ENCODE data around the gene RHBDD1.

Gene RHBDD1

DNA sequence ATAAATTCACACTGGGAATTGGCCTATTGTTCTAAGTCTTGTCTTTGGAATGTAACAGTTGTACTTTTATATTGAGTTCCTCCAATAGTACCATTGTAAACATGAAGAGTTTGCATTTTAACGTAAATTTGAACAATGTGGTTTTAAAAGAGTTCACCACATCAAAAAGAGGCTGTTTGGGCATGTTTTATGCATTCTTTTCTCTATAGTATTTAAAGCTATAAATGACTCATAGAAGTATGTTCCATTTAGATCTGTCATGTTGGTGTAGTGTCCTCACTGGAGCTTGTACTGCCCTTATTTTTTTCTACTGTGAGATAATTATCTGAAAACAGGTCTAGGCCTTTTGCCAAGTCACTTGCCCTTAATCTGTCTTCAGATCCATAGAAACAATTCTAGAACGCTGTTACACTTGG is 141.9 kb downstream of the RHBDD1 start:
- DNase-seq (ENCODE audit: extremely low read depth in 1 of 2, low read depth in 1 of 2) = no peak

DNA sequence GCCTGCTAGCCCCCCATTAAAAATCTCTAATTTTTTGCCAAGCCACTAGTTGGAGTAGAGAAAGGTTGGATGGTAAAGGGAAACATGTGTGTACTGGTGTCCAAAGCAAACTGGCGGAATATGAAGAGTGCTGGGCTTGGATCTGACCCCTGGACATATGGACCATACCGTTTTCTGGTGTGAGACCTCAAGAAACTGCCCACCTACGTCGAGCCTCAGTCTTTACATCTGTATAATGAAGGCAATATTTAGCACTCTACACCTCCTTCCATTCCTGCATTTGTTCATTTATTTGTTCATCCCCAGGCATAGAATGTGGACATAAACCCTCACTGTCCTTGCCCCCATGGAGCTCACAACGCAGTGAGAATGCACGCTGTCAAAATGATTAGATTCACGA is 142.4 kb downstream of the RHBDD1 start:
- DNase-seq (ENCODE audit: extremely low read depth in 1 of 2, low read depth in 1 of 2) = no peak

DNA sequence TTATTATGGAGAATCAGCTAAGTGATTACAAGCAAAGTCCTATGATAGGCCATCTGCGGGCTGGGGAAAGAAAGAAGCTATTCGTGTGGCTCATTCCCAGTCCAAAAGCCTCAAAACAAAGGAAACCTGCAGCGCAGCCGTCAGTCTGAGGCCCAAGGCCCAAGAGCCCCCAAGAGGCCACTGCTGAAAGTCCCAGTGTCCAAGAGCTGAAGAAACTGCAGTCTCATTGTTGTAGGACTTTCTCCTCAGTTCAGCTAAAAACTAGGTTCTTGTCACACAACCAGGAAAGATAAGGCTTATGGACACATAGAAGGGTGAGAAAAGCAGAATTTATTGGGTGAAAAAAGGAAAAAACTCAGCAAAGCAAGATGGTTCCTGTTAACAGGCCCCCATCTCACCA is 143.2 kb downstream of the RHBDD1 start:
- DNase-seq (ENCODE audit: extremely low read depth in 1 of 2, low read depth in 1 of 2) = no peak

DNA sequence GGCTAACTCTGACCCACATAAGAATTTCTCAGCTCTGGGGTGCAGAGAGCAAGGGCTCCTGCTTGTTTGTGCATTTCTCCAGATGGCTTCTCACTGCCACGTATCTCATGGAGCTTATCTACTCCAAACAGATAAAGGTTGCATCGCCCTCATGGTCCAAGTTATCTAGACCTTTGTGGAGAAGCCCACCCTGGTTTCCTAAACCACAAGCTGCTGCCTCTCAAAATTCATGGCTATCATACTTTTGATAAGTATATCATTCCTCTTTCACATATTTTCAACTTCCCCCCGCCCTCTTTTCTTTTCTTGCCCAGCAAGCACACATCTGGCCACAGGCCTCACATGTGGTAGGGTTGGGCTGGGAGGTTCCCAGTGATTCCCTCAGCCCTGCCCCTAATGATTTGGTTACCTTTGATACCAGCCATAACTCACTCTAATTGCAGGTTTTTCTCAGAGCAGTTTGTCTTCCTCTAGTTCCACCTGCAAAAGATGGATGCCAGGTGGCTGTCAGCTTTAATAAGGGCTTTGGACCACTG is 146.0 kb downstream of the RHBDD1 start:
- no peak for DNase-seq (ENCODE audit: extremely low read depth in 1 of 2, low read depth in 1 of 2)

DNA sequence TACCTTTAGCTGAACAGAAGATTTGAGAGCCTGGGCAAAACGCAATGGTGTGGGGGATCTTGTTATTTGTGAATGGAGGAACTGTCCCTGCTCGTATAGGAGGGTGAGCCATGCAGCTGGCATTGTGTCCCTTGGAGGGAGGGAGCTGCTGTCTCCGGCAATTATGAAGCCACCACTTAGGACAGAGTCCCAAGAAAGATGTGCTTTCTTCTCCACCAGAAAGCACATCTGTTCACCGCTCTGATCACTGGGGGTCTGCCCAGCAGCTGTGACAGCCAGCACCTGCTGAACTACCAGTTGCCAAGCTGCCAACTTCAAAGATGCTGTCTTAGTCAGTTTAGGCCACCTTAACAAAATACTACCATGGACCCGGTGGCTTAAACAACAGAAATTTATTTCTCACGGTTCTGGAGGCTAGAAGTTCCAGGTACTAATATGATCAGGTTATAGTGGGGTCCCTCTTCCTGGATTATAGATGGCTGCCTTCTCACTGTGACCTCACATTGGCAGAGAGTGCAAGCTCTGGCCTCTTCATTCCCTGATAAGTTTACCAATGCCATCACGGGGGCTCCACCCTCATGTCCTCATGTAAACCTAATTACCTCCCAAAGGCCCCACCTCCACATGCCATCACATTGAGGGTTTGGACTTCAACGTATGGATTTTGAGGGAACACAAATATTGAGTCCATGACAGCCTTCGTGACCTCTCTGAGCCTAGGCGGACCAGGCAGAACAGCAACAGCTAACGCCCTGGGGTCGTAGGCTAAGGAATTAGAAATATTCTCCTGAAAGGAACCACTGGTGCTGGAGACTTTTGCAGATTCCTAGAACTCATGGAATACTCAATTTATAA is 148.3 kb downstream of the RHBDD1 start:
- DNase-seq (ENCODE audit: extremely low read depth in 1 of 2, low read depth in 1 of 2) = no peak

DNA sequence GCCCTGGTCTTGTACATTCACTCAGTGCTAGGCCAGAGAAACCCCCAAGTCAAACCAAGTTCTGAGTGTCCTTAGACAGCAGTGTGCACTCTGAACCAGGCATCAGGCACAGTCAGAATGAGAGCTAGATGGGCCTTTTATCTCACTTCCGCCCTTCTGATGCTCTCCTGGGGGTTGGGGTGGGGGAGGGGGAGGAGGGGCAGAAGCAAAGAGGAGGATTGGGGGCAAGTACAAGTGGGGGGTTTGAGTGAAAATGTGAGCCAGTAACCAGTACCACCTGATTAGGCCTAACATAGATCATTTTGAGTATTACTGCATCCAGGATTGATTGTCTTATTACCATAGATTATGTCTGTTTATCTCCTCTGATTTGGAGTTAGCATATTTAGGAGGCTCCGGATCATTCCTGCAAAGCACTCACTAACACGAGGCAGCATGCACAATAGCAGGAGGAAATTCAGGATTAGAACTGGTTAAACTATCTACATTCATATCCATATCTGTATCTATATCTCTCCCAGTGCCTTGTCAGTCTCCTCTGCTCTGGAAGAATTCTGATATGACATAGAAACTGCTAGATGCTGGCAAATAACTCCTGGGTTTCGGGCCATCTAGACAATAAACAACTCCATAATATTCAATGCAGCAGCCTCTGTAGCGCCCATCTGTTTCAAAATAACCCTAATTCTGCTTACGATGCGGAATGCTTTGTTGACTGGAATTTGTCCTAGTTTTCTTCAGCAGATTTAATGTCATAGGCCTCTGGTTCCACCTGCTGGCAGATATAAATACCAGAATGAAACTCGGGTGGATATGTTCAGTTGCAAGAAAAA is 149.1 kb downstream of the RHBDD1 start:
- DNase-seq (ENCODE audit: extremely low read depth in 1 of 2, low read depth in 1 of 2) = no peak

DNA sequence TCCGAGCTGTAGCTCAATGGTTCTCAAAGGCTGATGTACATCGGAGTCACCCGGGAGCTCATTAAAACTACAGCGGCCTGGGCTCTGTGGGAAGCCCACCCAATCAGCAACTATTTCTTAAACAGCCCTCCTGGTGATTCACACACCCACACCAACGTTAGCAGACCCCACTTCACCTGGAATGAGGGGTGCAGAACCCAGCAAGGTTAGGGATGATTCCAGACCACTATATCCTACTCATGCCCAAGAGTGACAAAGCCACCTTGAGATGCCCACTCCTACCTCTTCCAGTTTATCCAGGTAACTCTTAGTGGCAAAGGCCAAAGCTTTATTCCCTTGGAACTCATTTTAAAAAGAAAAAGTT is 149.7 kb downstream of the RHBDD1 start:
- no peak for DNase-seq (ENCODE audit: extremely low read depth in 1 of 2, low read depth in 1 of 2)

DNA sequence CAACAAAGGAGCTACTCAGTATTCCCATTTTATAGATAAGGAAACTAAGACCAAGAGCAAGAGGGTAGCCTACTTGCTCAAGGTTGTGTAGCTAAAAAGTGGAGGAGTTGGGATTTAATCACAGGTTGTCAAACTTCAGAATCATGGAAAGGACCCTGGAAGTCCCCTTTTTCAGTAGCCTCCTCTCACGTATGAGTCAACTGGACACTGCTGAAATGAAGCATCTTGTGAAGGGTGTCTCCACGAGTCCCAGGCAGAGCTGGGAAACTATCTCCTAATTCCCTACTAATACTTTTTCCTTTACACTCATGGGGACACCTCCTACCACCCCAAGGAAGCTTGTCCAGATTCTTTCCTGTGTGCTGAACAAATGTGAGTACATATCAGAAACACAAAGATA is 155.8 kb downstream of the RHBDD1 start:
- no peak for DNase-seq (ENCODE audit: extremely low read depth in 1 of 2, low read depth in 1 of 2)

DNA sequence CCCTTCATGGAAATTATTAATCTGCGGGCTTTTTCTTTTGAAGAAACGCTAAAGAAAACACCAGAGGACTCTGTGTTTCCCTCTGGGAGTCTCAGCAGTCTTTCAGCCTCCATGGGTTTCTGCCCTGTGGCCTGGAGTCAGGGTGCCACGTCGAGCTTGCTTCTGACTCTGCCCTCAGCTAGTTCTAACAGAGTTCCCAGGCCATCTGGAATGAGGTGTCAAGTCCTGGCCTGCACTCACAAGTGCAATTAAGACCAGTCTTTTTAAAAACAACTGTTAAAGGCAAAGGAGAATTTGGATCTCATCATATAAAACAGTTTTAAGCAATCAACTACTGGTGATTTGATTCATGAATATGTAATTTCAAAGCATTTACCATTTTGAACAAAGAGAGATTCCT is 157.3 kb downstream of the RHBDD1 start:
- DNase-seq (ENCODE audit: extremely low read depth in 1 of 2, low read depth in 1 of 2) = no peak

DNA sequence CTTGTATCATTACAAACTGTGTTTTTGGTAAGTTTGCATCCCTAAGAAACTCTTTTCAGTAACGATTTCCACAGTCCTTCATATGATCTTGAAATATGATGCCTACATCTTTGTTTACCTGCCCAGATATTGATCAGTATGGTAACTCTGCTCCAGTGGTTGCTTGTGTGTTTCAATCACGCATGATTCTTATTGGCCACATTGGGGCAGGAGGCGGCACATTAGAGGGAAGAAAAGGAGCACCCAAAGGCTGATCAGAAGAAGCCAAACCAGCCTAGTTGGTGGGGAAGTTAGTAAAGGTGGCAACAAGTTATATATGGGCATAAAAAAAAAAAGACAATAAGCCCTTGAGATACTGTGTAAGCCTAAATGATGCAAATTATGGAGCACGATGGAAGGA is 158.9 kb downstream of the RHBDD1 start:
- DNase-seq (ENCODE audit: extremely low read depth in 1 of 2, low read depth in 1 of 2) = no peak

DNA sequence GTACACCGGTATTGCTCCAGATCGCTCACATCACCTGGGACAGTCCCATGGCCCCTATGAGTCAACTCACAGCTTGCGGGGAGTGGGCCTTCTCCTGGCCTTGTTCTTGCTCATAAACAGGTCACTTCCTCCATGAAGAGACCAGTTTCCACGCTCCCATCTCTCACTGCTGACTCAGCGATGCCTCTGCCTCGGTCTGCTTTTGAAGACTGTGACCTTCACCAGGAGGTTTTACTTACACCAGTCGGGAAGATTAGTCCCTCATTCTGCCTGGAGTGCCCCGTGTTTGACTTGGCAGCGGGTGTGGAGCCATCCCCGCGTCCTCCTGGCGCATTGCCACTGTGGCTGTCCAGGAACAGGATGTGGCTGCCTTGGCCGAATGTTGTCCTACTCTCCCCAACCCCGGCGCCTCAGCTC is 159.8 kb downstream of the RHBDD1 start:
- DNase-seq (ENCODE audit: extremely low read depth in 1 of 2, low read depth in 1 of 2) = no peak

DNA sequence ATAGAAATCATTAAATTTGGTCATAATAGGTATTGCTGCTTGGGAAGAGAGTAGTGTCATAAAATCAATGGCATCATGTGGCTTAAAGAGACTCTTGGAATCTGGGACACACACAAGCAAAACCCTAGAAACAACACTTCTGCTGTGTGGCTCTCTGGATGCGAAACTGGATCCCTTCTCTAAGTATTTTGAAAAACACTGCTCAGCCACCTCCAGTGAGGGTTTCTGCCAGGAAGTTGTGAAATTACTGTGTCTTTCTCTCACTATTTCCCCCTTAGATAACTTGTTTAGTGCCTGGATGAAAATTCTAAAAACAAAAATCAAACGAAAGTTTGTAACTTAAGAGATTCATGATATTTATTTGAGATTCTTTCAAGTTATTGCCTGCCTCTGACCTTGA is 163.8 kb downstream of the RHBDD1 start:
- no peak for DNase-seq (ENCODE audit: extremely low read depth in 1 of 2, low read depth in 1 of 2)

DNA sequence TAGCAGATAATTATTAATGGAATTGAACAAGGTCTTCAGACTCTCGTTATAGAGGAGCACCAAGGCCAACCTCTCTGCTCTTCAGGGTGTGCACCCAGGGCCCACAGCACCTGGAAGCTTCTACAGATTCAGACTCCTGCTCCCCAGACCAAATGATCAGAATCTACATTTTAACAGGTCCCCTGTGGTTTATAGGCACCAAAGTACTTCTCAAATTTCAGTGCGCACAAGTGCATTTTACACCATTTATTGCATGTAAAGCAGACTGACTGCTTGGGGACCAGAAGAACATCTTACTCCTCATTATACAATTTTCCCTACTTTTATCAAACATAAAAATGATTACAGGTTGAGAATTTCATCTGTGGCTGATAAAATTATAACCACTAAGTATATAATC is 164.3 kb downstream of the RHBDD1 start:
- DNase-seq (ENCODE audit: extremely low read depth in 1 of 2, low read depth in 1 of 2) = no peak

DNA sequence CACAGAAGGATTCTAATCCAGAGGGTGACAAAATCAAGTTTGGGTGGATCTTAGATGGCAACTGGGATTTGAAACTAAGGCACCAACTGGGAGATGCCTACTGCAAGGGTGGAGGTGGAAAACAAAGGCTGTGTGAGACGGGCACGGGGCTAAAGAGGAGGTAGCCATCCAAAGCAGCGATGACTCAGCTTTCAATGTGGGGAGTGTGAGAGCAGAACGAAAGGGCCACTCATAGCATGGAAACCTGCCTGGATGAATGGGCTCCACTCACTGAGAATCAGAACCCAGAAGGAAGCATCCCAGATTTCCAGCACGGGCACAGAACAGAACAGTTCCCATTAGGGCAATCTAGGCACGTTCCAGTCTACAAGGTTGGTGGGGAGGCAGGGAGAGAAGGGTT is 168.6 kb downstream of the RHBDD1 start:
- DNase-seq (ENCODE audit: extremely low read depth in 1 of 2, low read depth in 1 of 2) = no peak

DNA sequence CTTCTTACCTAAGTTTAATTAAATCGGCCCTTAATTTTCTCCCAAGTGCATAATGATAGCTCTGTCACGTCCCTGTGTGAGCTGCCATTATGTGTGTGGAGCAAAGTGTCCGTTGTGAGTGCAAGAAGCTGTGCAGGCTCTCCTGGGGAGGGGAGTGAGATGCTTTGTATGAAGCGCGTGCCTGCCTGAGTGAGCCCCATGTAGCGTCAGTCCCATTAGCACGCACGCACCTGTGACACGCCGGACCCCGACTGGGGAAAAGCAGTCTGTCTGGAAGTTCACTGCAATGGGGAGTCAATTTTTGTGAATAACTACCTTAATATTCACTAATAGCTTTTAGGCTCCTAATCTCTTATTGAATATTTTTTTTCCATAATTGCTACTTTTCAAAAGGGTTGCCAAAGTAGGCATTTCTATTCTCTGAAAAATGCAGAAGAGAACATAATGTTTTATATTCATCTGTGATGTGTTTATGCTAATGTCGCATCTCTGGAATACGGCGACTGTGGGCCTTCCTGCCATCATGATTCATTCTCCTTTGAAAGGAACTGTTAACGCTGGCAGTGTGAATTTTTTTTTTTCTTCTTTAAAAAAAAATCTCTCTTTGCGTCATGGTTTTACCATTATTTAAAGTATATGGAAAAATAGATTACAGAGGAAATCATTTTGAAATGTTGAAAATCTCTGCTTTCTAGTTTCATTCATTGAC is 170.5 kb downstream of the RHBDD1 start:
- DNase-seq (ENCODE audit: extremely low read depth in 1 of 2, low read depth in 1 of 2) = no peak

DNA sequence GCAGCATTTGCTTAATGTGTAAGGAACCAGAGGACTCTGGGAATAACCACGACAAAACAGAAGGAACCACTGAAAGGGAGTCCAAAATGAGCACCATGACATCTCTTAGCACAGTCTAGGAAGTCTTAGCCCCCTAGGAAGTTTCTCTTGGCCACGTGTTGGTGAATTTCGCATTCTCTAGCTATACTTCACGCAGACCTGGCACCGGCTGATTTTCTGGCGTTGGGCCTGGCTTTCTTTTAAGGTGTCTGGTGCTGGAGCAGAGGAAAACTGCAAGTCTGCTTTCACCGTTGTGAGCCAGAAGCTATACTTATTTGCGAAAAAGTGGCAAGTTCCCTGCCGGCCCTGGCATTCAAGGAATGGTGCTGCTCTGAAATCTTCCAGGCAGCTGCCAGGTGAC is 171.3 kb downstream of the RHBDD1 start:
- no peak for DNase-seq (ENCODE audit: extremely low read depth in 1 of 2, low read depth in 1 of 2)

DNA sequence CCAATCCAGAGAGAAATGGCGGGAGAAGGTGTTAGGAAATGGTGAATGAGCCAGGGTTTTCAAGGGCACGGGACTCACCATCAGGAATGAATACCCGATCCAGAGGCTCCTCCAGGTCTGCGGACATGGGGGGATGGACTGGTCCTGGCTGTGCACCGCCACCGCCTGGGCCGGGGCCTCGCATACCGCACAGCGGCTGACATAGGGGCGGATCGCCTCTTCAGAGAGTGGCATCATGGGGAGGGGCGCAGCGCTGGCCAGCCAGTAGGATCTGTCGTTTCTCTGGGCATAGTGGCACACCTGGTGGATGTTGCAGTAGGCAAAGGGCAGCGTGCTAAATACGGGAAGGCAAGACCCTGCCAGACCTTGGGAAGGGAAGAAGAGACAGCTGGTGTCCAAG is 172.1 kb downstream of the RHBDD1 start:
- DNase-seq (ENCODE audit: extremely low read depth in 1 of 2, low read depth in 1 of 2) = no peak

DNA sequence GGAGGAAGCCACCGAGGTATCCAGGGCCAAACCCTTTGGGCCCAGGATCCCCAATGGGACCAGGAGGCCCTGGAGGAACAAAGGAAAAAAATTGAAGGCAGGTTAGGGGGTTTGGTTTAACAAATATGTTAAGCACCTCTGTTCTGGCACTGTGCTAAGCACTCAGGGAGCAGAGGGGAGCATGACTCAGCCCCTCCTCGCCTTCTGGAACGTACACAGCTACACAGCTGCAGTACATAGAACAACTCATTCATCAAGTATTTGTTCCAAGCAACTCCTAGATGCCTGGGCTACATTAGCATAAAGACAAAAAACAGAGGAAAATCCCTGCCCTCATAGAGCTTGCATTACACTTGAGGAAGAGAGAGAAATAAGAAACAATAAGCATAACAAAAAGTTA is 174.6 kb downstream of the RHBDD1 start:
- DNase-seq (ENCODE audit: extremely low read depth in 1 of 2, low read depth in 1 of 2) = no peak

DNA sequence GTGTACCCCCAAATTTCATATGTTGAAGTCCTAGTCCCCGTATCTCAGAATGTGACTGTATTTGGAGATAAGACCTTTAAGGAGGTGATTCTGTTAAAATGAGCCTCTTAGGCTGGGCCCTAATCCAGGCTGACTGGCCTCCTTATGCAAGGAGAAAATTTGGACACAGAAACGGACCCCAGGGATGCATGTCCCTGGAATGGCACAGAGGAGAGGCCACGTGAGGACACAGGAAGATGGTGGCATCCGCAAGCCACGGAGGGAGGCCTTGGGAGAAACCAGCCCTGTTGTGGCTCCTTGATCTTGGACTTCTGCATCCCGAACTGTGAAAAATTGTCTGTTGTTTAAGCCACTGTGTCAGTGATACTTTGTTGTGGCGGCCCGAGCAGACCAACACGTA is 177.5 kb downstream of the RHBDD1 start:
- no peak for DNase-seq (ENCODE audit: extremely low read depth in 1 of 2, low read depth in 1 of 2)

DNA sequence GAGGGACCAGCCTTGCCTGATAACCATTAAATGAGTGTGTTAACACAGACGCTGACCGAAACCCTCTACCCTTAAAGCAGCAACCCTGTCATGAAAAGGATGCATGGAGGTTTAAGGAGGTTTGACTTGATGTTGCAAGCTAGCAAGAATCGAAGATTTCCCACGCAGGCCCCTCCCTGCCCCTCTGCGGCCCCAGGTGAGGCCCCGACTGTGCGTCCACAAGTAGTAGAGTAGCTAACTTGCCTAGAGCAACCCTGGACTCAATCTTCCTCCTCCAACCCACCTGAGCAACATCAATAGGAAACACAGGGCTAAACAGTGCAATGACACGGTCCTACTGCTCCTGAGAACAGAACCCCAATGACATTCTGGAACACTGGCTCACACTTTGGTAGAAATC is 178.0 kb downstream of the RHBDD1 start:
- DNase-seq (ENCODE audit: extremely low read depth in 1 of 2, low read depth in 1 of 2) = no peak

DNA sequence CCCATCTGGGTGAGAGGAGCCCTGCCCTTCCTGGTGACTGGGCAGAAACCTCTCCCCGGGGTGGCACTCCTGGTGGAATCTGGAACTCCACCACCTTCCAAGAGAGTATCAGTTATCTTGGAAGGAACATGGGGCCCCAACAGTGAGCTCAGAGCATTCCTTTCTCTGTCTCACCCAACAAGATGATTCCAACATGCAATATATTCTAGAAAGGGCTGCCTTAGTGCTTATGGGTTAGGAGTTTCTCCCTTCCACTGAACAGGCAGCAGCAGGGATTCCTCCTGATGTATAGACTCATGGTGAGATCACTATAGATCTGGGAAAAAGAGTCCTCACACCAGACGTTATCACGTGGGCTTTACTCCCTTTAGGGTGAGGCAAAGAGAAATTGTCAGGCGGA is 181.0 kb downstream of the RHBDD1 start:
- no peak for DNase-seq (ENCODE audit: extremely low read depth in 1 of 2, low read depth in 1 of 2)
